ENCODE results near the gene GABBR2.

Gene GABBR2

GRCh38 chr9:98694943-98695342 lies 13.8 kb downstream of the GABBR2 start:
- H3K27me3 Mint-ChIP-seq (ENCODE audit: low read depth) = peaks cover 43% of the 10 kb centered on the region

GRCh38 chr9:98692392-98692791 lies 16.3 kb downstream of the GABBR2 start:
- H3K36me3 Mint-ChIP-seq (ENCODE audit: low read depth) = no peaks in the 10 kb centered on the region
- H3K27ac Mint-ChIP-seq = no peak overlapping the region
- H3K9me3 Mint-ChIP-seq = no peaks in the 10 kb centered on the region
- H3K4me1 Mint-ChIP-seq = no peaks in the 10 kb centered on the region
- no peak overlapping the region for H3K4me3 Mint-ChIP-seq
- no peak for TF ChIP-seq CTCF (IDR thresholded peaks at IDR 0.05; ENCODE audit: unreplicated experiment in 3 of 3)
- peaks cover 24% of the 10 kb centered on the region for H3K27me3 Mint-ChIP-seq (ENCODE audit: low read depth)

More at GRCh38 chr9:98694943-98695342, 13.8 kb downstream of the GABBR2 start:
- H3K27ac Mint-ChIP-seq = no peak overlapping the region
- H3K36me3 Mint-ChIP-seq (ENCODE audit: low read depth) = no peaks in the 10 kb centered on the region
- TF ChIP-seq CTCF (IDR thresholded peaks at IDR 0.05; ENCODE audit: unreplicated experiment in 3 of 3) = no peak
- no peaks in the 10 kb centered on the region for H3K4me1 Mint-ChIP-seq
- H3K4me3 Mint-ChIP-seq = no peak overlapping the region
- no peaks in the 10 kb centered on the region for H3K9me3 Mint-ChIP-seq

GRCh38 chr9:98691890-98692289 lies 16.8 kb downstream of the GABBR2 start:
- Mint-ChIP-seq H3K27ac (no peak overlapping the region), H3K4me1 (peaks cover 3% of the 10 kb centered on the region), H3K27me3 (ENCODE audit: low read depth) (peaks cover 21% of the 10 kb centered on the region), H3K4me3 (no peak overlapping the region), H3K36me3 (ENCODE audit: low read depth) (no peaks in the 10 kb centered on the region), H3K9me3 (no peaks in the 10 kb centered on the region)
- no peak for TF ChIP-seq CTCF (IDR thresholded peaks at IDR 0.05; ENCODE audit: unreplicated experiment in 3 of 3)

GRCh38 chr9:98690686-98691085 lies 18.0 kb downstream of the GABBR2 start:
- no peak overlapping the region for H3K27ac Mint-ChIP-seq
- H3K36me3 Mint-ChIP-seq (ENCODE audit: low read depth) = no peaks in the 10 kb centered on the region
- peaks cover 11% of the 10 kb centered on the region for H3K27me3 Mint-ChIP-seq (ENCODE audit: low read depth)
- TF ChIP-seq CTCF (IDR thresholded peaks at IDR 0.05; ENCODE audit: unreplicated experiment in 3 of 3) = no peak
- H3K4me1 Mint-ChIP-seq = peaks cover 6% of the 10 kb centered on the region
- no peaks in the 10 kb centered on the region for H3K9me3 Mint-ChIP-seq
- H3K4me3 Mint-ChIP-seq = no peak overlapping the region

- Mint-ChIP-seq H3K9me3 (no peaks in the 10 kb centered on the region), H3K27ac (no peak overlapping the region), H3K27me3 (ENCODE audit: low read depth) (peaks cover 4% of the 10 kb centered on the region), H3K4me3 (no peak overlapping the region), H3K36me3 (ENCODE audit: low read depth) (no peaks in the 10 kb centered on the region), H3K4me1 (peaks cover 6% of the 10 kb centered on the region)
- TF ChIP-seq CTCF (IDR thresholded peaks at IDR 0.05; ENCODE audit: unreplicated experiment in 3 of 3) = no peak
Observed at GRCh38 chr9:98688710-98689495, 19.8 kb downstream of the GABBR2 start.

GRCh38 chr9:98687911-98688310 lies 20.8 kb downstream of the GABBR2 start:
- H3K4me1 Mint-ChIP-seq = peaks cover 6% of the 10 kb centered on the region
- no peak for TF ChIP-seq CTCF (IDR thresholded peaks at IDR 0.05; ENCODE audit: unreplicated experiment in 3 of 3)
- H3K9me3 Mint-ChIP-seq = no peaks in the 10 kb centered on the region
- peaks cover 4% of the 10 kb centered on the region for H3K27me3 Mint-ChIP-seq (ENCODE audit: low read depth)
- no peaks in the 10 kb centered on the region for H3K36me3 Mint-ChIP-seq (ENCODE audit: low read depth)
- H3K27ac Mint-ChIP-seq = no peak overlapping the region
- no peak overlapping the region for H3K4me3 Mint-ChIP-seq
